Natural killer cell (primary cell): ENCODE measurements around the gene KCNS1. TPM values are rescaled to one million over a fixed set of nuclear protein-coding genes. Genes with fewer than 3 reads are reported as not detected.
A peak's percentile ranks its signal among the peaks of the same experiment; 100 is the strongest.

Source experiments
- ATAC-seq, 3 donors: fragments of 150-1000 bp in 2 of 3; fragments of 200-7000 bp in 1 of 3; cut with Tn5 transposase; 1 replicate in 1 of 3; 2 replicates in 2 of 3; pipeline ENCODE4 v1.10.0; 2021; ENCODE audit warnings: mild to moderate bottlenecking in 2 of 3, moderate library complexity in 2 of 3
- DNase-seq, 2 donors: peaks; one replicate each; pipeline versions ENCODE4 v3.0.0 to v3.0.0-alpha.2; 2013 to 2021; ENCODE audit warnings: mixed read lengths in 1 of 2
- H3K27ac ChIP-seq: one replicate; pipeline ENCODE4 v1.5.1; 2013; ENCODE audit warnings: mild to moderate bottlenecking, low read length
- H3K27me3 ChIP-seq: one replicate; pipeline ENCODE4 v1.6.1; 2013; ENCODE audit warnings: low read length; ENCODE audit not compliant: control insufficient read depth, insufficient read depth
- H3K36me3 ChIP-seq: one replicate; pipeline ENCODE4 v1.6.1; 2013; ENCODE audit warnings: low read length; ENCODE audit not compliant: control insufficient read depth, insufficient read depth
- H3K4me1 ChIP-seq: one replicate; pipeline ENCODE4 v1.6.1; 2013; ENCODE audit warnings: low read length; ENCODE audit not compliant: control insufficient read depth, insufficient read depth
- H3K4me3 ChIP-seq: one replicate; pipeline ENCODE4 v1.5.1; 2013; ENCODE audit warnings: low read length
- H3K9me3 ChIP-seq: one replicate; pipeline ENCODE4 v1.6.1; 2013; ENCODE audit warnings: low read length; ENCODE audit not compliant: control insufficient read depth, insufficient read depth
- H3K27ac Mint-ChIP-seq, 2 donors: one replicate each; pipeline ENCODE4 v1.8.0; 2022; ENCODE audit warnings: mild to moderate bottlenecking in 2 of 2, mixed read lengths in 2 of 2, moderate library complexity in 1 of 2
- H3K27me3 Mint-ChIP-seq, 2 donors: one replicate each; pipeline ENCODE4 v1.8.0; 2022; ENCODE audit warnings: low read depth in 2 of 2, mixed read lengths in 2 of 2
- H3K36me3 Mint-ChIP-seq: one replicate; pipeline ENCODE4 v1.8.0; 2022; ENCODE audit warnings: mixed read lengths
- H3K4me1 Mint-ChIP-seq, 2 donors: one replicate each; pipeline ENCODE4 v1.8.0; 2022; ENCODE audit warnings: mixed read lengths in 2 of 2
- H3K4me3 Mint-ChIP-seq: one replicate; pipeline ENCODE4 v1.8.0; 2022; ENCODE audit warnings: mild to moderate bottlenecking, moderate library complexity, mixed read lengths
- H3K9me3 Mint-ChIP-seq, 2 donors: one replicate each; pipeline ENCODE4 v1.8.0; 2022; ENCODE audit warnings: mixed read lengths in 2 of 2
- CTCF ChIP-seq: fragments of 200-600 bp; IDR thresholded peaks from one replicate; pipeline ENCODE4 v1.8.0; 2022; ENCODE audit warnings: antibody characterized with exemption
- WGBS: methylation state at CpG from one replicate; pipeline ENCODE4 v1.1.7; 2013; ENCODE audit warnings: missing lambda C conversion rate; ENCODE audit not compliant: insufficient coverage; 5-methylcytosine and 5-hydroxymethylcytosine counted together
- intact Hi-C: fragments of 100-400 bp; cut with micrococcal nuclease; formaldehyde crosslinking; loops from one replicate; pipeline ENCODE4 v1.14.2; 2022
- total RNA-seq, 4 donors: library from RNA; stranded (reverse); fragments of 120-200 nt in 1 of 4; gene quantifications; one replicate each; pipeline versions ENCODE4 v1.2.3 to v1.2.4, GENCODE V29; 2013 to 2022

The KCNS1 gene
- total RNA-seq, 3 donors from 2014 or later (not counting 1 experiment from before 2014, with no cell fraction given) = not detected

- no peak overlapping the region for H3K4me3 ChIP-seq
- H3K27ac Mint-ChIP-seq = peak overlapping the region; percentile 55 to 64
- H3K4me3 Mint-ChIP-seq = no peak overlapping the region
- peaks cover 6% of the 10 kb centered on the region for H3K4me1 ChIP-seq
- peaks cover 35% of the 10 kb centered on the region for H3K36me3 ChIP-seq
- ATAC-seq = no peak
- H3K27me3 Mint-ChIP-seq = no peaks in the 10 kb centered on the region
- intact Hi-C loops = loop anchor here (5.0 kb wide), 1 partner anchor 34 kb away; no protein-coding TSS in a partner anchor
- peaks cover 57 to 64% of the 10 kb centered on the region in 2 donors for H3K4me1 Mint-ChIP-seq
- H3K27me3 ChIP-seq = no peaks in the 10 kb centered on the region
- H3K27ac ChIP-seq = no peak overlapping the region
- H3K36me3 Mint-ChIP-seq = no peaks in the 10 kb centered on the region
- WGBS = 100% methylated on average over 1 of the region's 1 CpG
- H3K9me3 Mint-ChIP-seq = no peaks in the 10 kb centered on the region
- no peak for DNase-seq
- no peaks in the 10 kb centered on the region for H3K9me3 ChIP-seq
- TF ChIP-seq CTCF = no peak
Observed at GRCh38 chr20:45042978-45043377, 57.9 kb downstream of the KCNS1 start.

Other genes starting within 250 kb of the KCNS1 start
- gene YWHAB, start 215.4 kb downstream of the KCNS1 start, total RNA-seq = 100 to 1,000 TPM; 137 to 199 (median 179) TPM
- gene PABPC1L, start 191.1 kb downstream of the KCNS1 start, total RNA-seq = 10 to 100 TPM; 31.7 to 64.9 (median 48.1) TPM
- 1 to 10 TPM; 8.5 to 9.2 (median 8.8) TPM for gene TOMM34, start 140.7 kb downstream of the KCNS1 start, total RNA-seq
- 100 to 1,000 TPM; 351 to 394 (median 366) TPM for gene STK4, start 134.6 kb downstream of the KCNS1 start, total RNA-seq
- gene WFDC5, start 14.0 kb upstream of the KCNS1 start, total RNA-seq = not detected
- not detected for gene WFDC12, start 23.3 kb upstream of the KCNS1 start, total RNA-seq
- 1 to 10 TPM in 1 of 3 donors, not detected in 2; 2.4 TPM for gene PI3, start 73.8 kb upstream of the KCNS1 start, total RNA-seq
- not detected for gene SEMG1, start 105.9 kb upstream of the KCNS1 start, total RNA-seq
- gene SEMG2, start 120.2 kb upstream of the KCNS1 start, total RNA-seq = not detected
- under 1 TPM in 1 of 3 donors, not detected in 2; 0.90 TPM for gene SLPI, start 153.4 kb upstream of the KCNS1 start, total RNA-seq
- gene RBPJL, start 205.7 kb upstream of the KCNS1 start, total RNA-seq = not detected
- not detected for gene MATN4, start 207.2 kb upstream of the KCNS1 start, total RNA-seq
- gene SDC4, start 247.3 kb upstream of the KCNS1 start, total RNA-seq = 1 to 10 TPM in 2 of 3 donors, under 1 TPM in 1; 0.45 to 1.8 (median 1.5) TPM